Measurements from ENCODE around the gene TLDC2.

Gene TLDC2

DNA sequence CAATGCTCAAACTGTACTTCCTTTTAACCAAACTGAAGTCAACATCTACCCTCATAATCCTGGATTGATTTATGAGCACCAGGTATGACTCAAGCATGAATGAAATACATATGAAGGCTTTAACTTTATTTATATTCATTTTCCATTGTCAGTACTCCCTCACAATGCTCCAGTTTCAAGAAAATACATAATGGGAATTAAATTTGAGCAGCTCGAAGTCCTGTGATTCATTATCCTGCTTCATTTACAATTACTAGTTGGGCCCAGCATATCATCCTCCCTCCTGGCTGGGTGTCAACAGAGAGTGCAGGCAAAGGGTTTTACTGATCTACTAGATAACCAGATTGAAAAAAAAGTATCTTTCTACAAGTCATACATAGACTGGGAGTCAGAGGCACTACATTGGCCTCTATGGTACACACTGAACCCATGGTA is 65.5 kb downstream of the TLDC2 start:
- 0 out of 2 replicates have a peak overlapping the region, but pooled peaks have one; percentile 27 for H3K9ac ChIP-seq (ENCODE audit: low read depth, low read length)
- H3K27ac ChIP-seq (ENCODE audit: low read length), result no peak overlapping the region
- H3K36me3 ChIP-seq (ENCODE audit: insufficient read depth, low read depth, low read length), result peaks cover 50% of the 10 kb centered on the region
- no peaks in the 10 kb centered on the region for H3K9me3 ChIP-seq (ENCODE audit: insufficient read depth, low read depth, low read length)
- H3K27me3 ChIP-seq (ENCODE audit: insufficient read depth, low read length), result no peaks in the 10 kb centered on the region
- H3K4me1 ChIP-seq (ENCODE audit: insufficient read depth, low read length), result peaks cover 2% of the 10 kb centered on the region; the same call in 1 of the 2 replicates
- no peak overlapping the region for H3K4me3 ChIP-seq (ENCODE audit: low read length)
